Raji (cell line): ENCODE data around the gene IKZF4.

Experiments
- POLR2A ChIP-seq: IDR thresholded peaks from 2 replicates; pipeline ENCODE4 v1.6.1; 2011; ENCODE audit warnings: low read depth, low read length, control low read depth; ENCODE audit not compliant: insufficient read depth

IKZF4 gene

GRCh38 chr12:56053407-56053893 is 32.6 kb downstream of the IKZF4 start:
- TF ChIP-seq POLR2A = no peak

GRCh38 chr12:56061982-56062381 is 41.1 kb downstream of the IKZF4 start:
- no peak for TF ChIP-seq POLR2A

- TF ChIP-seq POLR2A = no peak
Observed at GRCh38 chr12:56062996-56063395, 42.2 kb downstream of the IKZF4 start.

- no peak for TF ChIP-seq POLR2A
Observed at GRCh38 chr12:56071648-56072047, 50.8 kb downstream of the IKZF4 start.

GRCh38 chr12:56074396-56074795 is 53.6 kb downstream of the IKZF4 start:
- no peak for TF ChIP-seq POLR2A

GRCh38 chr12:56078427-56078826 is 57.6 kb downstream of the IKZF4 start:
- TF ChIP-seq POLR2A = no peak

GRCh38 chr12:56078931-56079722 is 58.3 kb downstream of the IKZF4 start:
- TF ChIP-seq POLR2A = no peak

GRCh38 chr12:56079723-56080555 is 59.1 kb downstream of the IKZF4 start, which contains the start of gene ERBB3:
Gene ERBB3 (plus strand): TSS chr12:56080165. CDS start chr12:56080301, 136 bp downstream.
- TF ChIP-seq POLR2A = no peak

GRCh38 chr12:56080556-56081138 is 59.8 kb downstream of the IKZF4 start:
- TF ChIP-seq POLR2A = no peak

GRCh38 chr12:56081393-56082347 is 60.8 kb downstream of the IKZF4 start:
- no peak for TF ChIP-seq POLR2A

- TF ChIP-seq POLR2A = no peak
Observed at GRCh38 chr12:56082382-56082781, 61.5 kb downstream of the IKZF4 start.

GRCh38 chr12:56082967-56083366 is 62.1 kb downstream of the IKZF4 start:
- TF ChIP-seq POLR2A = no peak

GRCh38 chr12:56084958-56085543 is 64.2 kb downstream of the IKZF4 start:
- TF ChIP-seq POLR2A = no peak

- no peak for TF ChIP-seq POLR2A
Observed at GRCh38 chr12:56086096-56086495, 65.3 kb downstream of the IKZF4 start.
